ENCODE measurements around the gene SYNDIG1L.

Gene SYNDIG1L

GRCh38 chr14:74358176-74358829 lies 67.7 kb downstream of the SYNDIG1L start:
- DNase-seq (ENCODE audit: low read depth): no peak

DNA sequence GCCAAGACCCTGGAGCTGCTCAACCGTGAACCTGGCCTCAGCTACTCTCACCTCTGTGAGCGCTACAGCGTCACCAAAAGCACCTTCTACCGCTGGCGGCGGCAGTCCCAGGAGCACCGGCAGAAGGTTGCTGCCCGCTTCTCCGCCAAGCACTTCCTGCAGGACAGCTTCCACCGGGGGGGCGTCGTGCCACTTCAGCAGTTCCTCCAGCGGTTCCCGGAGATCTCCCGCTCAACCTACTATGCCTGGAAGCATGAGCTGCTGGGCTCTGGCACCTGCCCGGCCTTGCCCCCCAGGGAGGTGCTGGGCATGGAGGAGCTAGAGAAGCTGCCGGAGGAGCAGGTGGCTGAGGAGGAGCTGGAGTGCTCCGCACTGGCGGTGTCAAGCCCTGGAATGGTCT lies 68.4 kb downstream of the SYNDIG1L start:
- DNase-seq (ENCODE audit: low read depth): no peak

DNA sequence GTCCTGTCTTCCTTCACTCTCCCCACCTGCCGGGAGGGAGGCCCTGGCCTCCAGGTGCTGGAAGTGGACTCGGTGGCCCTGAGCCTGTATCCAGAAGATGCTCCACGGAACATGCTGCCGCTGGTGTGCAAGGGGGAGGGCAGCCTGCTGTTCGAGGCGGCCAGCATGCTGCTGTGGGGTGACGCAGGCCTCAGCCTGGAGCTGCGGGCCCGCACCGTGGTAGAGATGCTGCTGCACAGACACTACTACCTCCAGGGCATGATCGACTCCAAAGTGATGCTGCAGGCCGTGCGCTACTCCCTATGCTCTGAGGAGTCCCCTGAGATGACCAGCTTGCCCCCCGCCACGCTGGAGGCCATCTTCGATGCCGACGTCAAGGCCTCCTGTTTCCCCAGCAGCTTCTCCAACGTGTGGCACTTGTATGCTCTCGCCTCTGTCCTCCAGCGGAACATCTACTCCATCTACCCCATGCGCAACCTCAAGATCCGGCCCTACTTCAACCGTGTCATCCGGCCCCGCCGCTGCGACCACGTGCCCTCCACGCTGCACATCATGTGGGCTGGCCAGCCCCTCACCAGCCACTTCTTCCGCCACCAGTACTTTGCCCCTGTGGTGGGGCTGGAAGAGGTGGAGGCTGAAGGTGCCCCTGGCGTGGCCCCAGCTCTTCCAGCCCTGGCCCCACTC lies 69.0 kb downstream of the SYNDIG1L start:
- DNase-seq (ENCODE audit: low read depth): no peak
